HG03457 (cell line): Measurements from ENCODE around the gene ALG3.

Experiments used
- ATAC-seq: cut with Tn5 transposase; IDR thresholded peaks from one replicate; pipeline ENCODE4 v1.9.1; 2021; ENCODE audit warnings: moderate number of reproducible peaks; ENCODE audit not compliant: unreplicated experiment

The ALG3 gene

GRCh38 chr3:184198509-184198908 lies 50.3 kb downstream of the ALG3 start:
- ATAC-seq, result no peak

- no peak for ATAC-seq
Observed at GRCh38 chr3:184196536-184196935, 52.2 kb downstream of the ALG3 start.

GRCh38 chr3:184193991-184194539 lies 54.7 kb downstream of the ALG3 start:
- ATAC-seq, result no peak

- no peak for ATAC-seq
Observed at GRCh38 chr3:184192889-184193288, 55.9 kb downstream of the ALG3 start.
